Measurements from ENCODE around the gene EVA1B.

The EVA1B gene

GRCh38 chr1:36320767-36321118, 2.7 kb downstream of the EVA1B start:
- DNase-seq (ENCODE audit: extremely low read depth, low read depth) = no peak
- H3K4me3 ChIP-seq (replicated peaks; ENCODE audit: low read depth, low read length) = peak overlapping the region; percentile 76
- TF ChIP-seq CTCF (IDR thresholded peaks at IDR 0.05; ENCODE audit: low read depth, low read length, missing control alignments) = no peak

GRCh38 chr1:36320291-36320761, 3.1 kb downstream of the EVA1B start:
- peak overlapping the region; percentile 76 for H3K4me3 ChIP-seq (replicated peaks; ENCODE audit: low read depth, low read length)
- no peak for DNase-seq (ENCODE audit: extremely low read depth, low read depth)
- no peak for TF ChIP-seq CTCF (IDR thresholded peaks at IDR 0.05; ENCODE audit: low read depth, low read length, missing control alignments)

- TF ChIP-seq CTCF (IDR thresholded peaks at IDR 0.05; ENCODE audit: low read depth, low read length, missing control alignments) = no peak
- DNase-seq (ENCODE audit: extremely low read depth, low read depth) = no peak
- H3K4me3 ChIP-seq (replicated peaks; ENCODE audit: low read depth, low read length) = no peak overlapping the region
Measured at GRCh38 chr1:36309397-36309796, 14.0 kb downstream of the EVA1B start.

- no peak for TF ChIP-seq CTCF (IDR thresholded peaks at IDR 0.05; ENCODE audit: low read depth, low read length, missing control alignments)
- peak overlapping the region; percentile 47 for H3K4me3 ChIP-seq (replicated peaks; ENCODE audit: low read depth, low read length)
- no peak for DNase-seq (ENCODE audit: extremely low read depth, low read depth)
Measured at GRCh38 chr1:36307601-36308330, 15.7 kb downstream of the EVA1B start.

- DNase-seq (ENCODE audit: extremely low read depth, low read depth) = peak; percentile 81
- H3K4me3 ChIP-seq (replicated peaks; ENCODE audit: low read depth, low read length) = peak overlapping the region; percentile 47
- no peak for TF ChIP-seq CTCF (IDR thresholded peaks at IDR 0.05; ENCODE audit: low read depth, low read length, missing control alignments)
Measured at GRCh38 chr1:36306902-36307456, 16.5 kb downstream of the EVA1B start.

GRCh38 chr1:36306210-36306901, 17.1 kb downstream of the EVA1B start, which contains the start of gene SH3D21:
Gene SH3D21, plus strand, starts transcription at chr1:36306368. Its CDS starts 53 bp downstream, at chr1:36306421.
- no peak for DNase-seq (ENCODE audit: extremely low read depth, low read depth)
- TF ChIP-seq CTCF (IDR thresholded peaks at IDR 0.05; ENCODE audit: low read depth, low read length, missing control alignments) = no peak
- peak within 1 kb of the TSS; percentile 47 for H3K4me3 ChIP-seq (replicated peaks; ENCODE audit: low read depth, low read length)
